Activated B cell treated with CpG ODN at 0.5 μM for 24 hours (primary cell): ENCODE measurements around the gene HES1. TPM values are rescaled to one million over a fixed set of nuclear protein-coding genes. Genes with fewer than 3 reads are reported as not detected.

Experiments
- ATAC-seq: fragments of 200-7000 bp; cut with Tn5 transposase; one replicate; pipeline ENCODE4 v1.10.0; 2021; ENCODE audit warnings: low read depth, mild to moderate bottlenecking, moderate library complexity
- CTCF ChIA-PET: fragments of 350-600 bp; sonication (Branson Sonifier 250); formaldehyde crosslinking; loops from one replicate; lab custom pipeline; 2021; ENCODE audit warnings: antibody characterized with exemption; lab: Charles Lee
- POLR2A ChIA-PET: fragments of 350-600 bp; sonication (Branson Sonifier 250); formaldehyde crosslinking; loops from one replicate; lab custom pipeline; 2021; ENCODE audit warnings: antibody characterized with exemption; lab: Charles Lee
- DNase-seq: peaks from one replicate; pipeline ENCODE4 v3.0.0; 2022
- H3K27ac Mint-ChIP-seq: one replicate; pipeline ENCODE4 v1.8.0; 2020; ENCODE audit warnings: mixed read lengths
- H3K27me3 Mint-ChIP-seq: one replicate; pipeline ENCODE4 v1.8.0; 2021; ENCODE audit warnings: mixed read lengths
- H3K36me3 Mint-ChIP-seq: one replicate; pipeline ENCODE4 v1.8.0; 2021; ENCODE audit warnings: low read depth, mixed read lengths
- H3K4me1 Mint-ChIP-seq: one replicate; pipeline ENCODE4 v1.8.0; 2021; ENCODE audit warnings: mixed read lengths
- H3K4me3 Mint-ChIP-seq: one replicate; pipeline ENCODE4 v1.8.0; 2020; ENCODE audit warnings: mild to moderate bottlenecking, mixed read lengths
- H3K9me3 Mint-ChIP-seq: one replicate; pipeline ENCODE4 v1.8.0; 2020; ENCODE audit warnings: mixed read lengths
- CTCF ChIP-seq: fragments of 200-600 bp; IDR thresholded peaks from one replicate; pipeline ENCODE4 v1.8.0; 2022; ENCODE audit warnings: antibody characterized with exemption, mild to moderate bottlenecking
- intact Hi-C: fragments of 100-400 bp; cut with micrococcal nuclease; formaldehyde crosslinking; loops from one replicate; pipeline ENCODE4 v1.15.1; 2024
- total RNA-seq: library from RNA; stranded (reverse); gene quantifications from 2 replicates; pipeline ENCODE4 v1.2.3, GENCODE V29; 2022

Gene HES1
- total RNA-seq, 1 donor from 2014 or later = 5.9 TPM

GRCh38 chr3:194112120-194113106 is 23.5 kb upstream of the HES1 start:
- Mint-ChIP-seq H3K9me3 (no peaks in the 10 kb centered on the region), H3K4me3 (no peak overlapping the region), H3K36me3 (no peaks in the 10 kb centered on the region), H3K27me3 (no peaks in the 10 kb centered on the region), H3K4me1 (peaks cover 28% of the 10 kb centered on the region), H3K27ac (no peak overlapping the region)
- intact Hi-C loops = no loop called here
- POLR2A ChIA-PET = interaction anchor here (14.5 kb wide), 1 partner anchor 22 kb away, joined by 465 read pairs; the partner anchor contains the start of gene HES1
- ATAC-seq (no peak), DNase-seq (no peak)
- CTCF ChIA-PET = interaction anchor here (1.4 kb wide), 1 partner anchor 18 kb away, joined by 3 read pairs; no protein-coding TSS in a partner anchor
- no peak for TF ChIP-seq CTCF

GRCh38 chr3:194114123-194114522 is 21.8 kb upstream of the HES1 start:
- intact Hi-C loops = no loop called here
- POLR2A ChIA-PET = interaction anchor here (1.2 kb wide), 1 partner anchor 17 kb away, joined by 3 read pairs; no protein-coding TSS in a partner anchor
- CTCF ChIA-PET = no interaction called here
- Mint-ChIP-seq H3K4me3 (no peak overlapping the region), H3K9me3 (no peaks in the 10 kb centered on the region), H3K4me1 (peaks cover 20% of the 10 kb centered on the region), H3K36me3 (no peaks in the 10 kb centered on the region), H3K27ac (no peak overlapping the region), H3K27me3 (no peaks in the 10 kb centered on the region)
- DNase-seq (no peak), ATAC-seq (no peak)
- no peak for TF ChIP-seq CTCF

GRCh38 chr3:194117104-194117845 is 18.7 kb upstream of the HES1 start:
- H3K36me3 Mint-ChIP-seq = no peaks in the 10 kb centered on the region
- ATAC-seq (no peak), DNase-seq (no peak)
- TF ChIP-seq CTCF = no peak
- no peaks in the 10 kb centered on the region for H3K9me3 Mint-ChIP-seq
- ChIA-PET CTCF (no interaction called here), POLR2A (interaction anchor here (0.7 kb wide), 1 partner anchor 47 kb away, joined by 3 read pairs; no protein-coding TSS in a partner anchor)
- peaks cover 29% of the 10 kb centered on the region for H3K4me1 Mint-ChIP-seq
- H3K27ac Mint-ChIP-seq = no peak overlapping the region
- no peak overlapping the region for H3K4me3 Mint-ChIP-seq
- H3K27me3 Mint-ChIP-seq = no peaks in the 10 kb centered on the region
- intact Hi-C loops = no loop called here

GRCh38 chr3:194118920-194119319 is 17.0 kb upstream of the HES1 start:
- TF ChIP-seq CTCF = no peak
- POLR2A ChIA-PET = no interaction called here
- ATAC-seq (no peak), DNase-seq (no peak)
- intact Hi-C loops = loop anchor here (1.0 kb wide), 1 partner anchor 11 kb away; no protein-coding TSS in a partner anchor
- no peaks in the 10 kb centered on the region for H3K36me3 Mint-ChIP-seq
- H3K27ac Mint-ChIP-seq = no peak overlapping the region
- peaks cover 29% of the 10 kb centered on the region for H3K4me1 Mint-ChIP-seq
- CTCF ChIA-PET = no interaction called here
- H3K4me3 Mint-ChIP-seq = no peak overlapping the region
- no peaks in the 10 kb centered on the region for H3K9me3 Mint-ChIP-seq
- no peaks in the 10 kb centered on the region for H3K27me3 Mint-ChIP-seq
